K562 (cell line): ENCODE data around the gene CRYBA4.

ENCODE experiments used
- ZBTB7A ChIP-seq: IDR thresholded peaks from 2 replicates; pipeline ENCODE4 v1.6.1; 2011; ENCODE audit warnings: low read depth, mild to moderate bottlenecking, low read length, moderate library complexity, borderline replicate concordance; ENCODE audit not compliant: control insufficient read depth
- ZNF146 ChIP-seq: IDR thresholded peaks from one replicate; pipeline ENCODE4 v1.6.1; 2018; ENCODE audit warnings: missing compliant biosample characterization; ENCODE audit not compliant: unreplicated experiment
- TF ChIP-seq, protein P1 (sequence below), 2 experiments: fragments of 450-650 bp; IDR thresholded peaks; 2 replicates each; pipeline ENCODE4 v1.6.1; 2018; ENCODE audit warnings: mild to moderate bottlenecking in 2 of 2, low read depth in 1 of 2; ENCODE audit not compliant: partially characterized antibody in 2 of 2
- TF ChIP-seq, protein P2 (sequence below): fragments of 250-450 bp; sonication (Bioruptor Pico); IDR thresholded peaks from 2 replicates; pipeline ENCODE4 v1.4.0; 2020; ENCODE audit warnings: mild to moderate bottlenecking, moderate library complexity, borderline replicate concordance

DNA sequence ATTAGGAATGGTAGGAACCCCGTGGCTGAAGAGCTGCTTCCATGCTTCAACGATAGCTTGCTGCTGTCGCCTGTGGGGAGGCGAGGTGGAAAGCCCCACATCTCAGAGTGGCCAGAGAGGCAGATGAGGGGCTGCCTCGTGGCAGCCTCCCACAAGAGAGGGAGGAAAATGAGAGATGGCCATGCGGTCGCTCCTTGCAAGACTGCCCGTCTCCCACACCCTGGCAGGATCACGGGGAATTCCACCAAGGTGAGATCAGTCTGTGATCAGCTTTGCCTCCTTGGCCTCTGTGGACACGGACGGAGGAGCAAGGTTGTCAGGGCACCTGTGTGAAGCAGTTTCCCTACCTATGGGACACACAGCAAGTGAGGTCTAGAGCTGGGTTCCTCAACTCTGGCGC, 3.0 kb downstream of the CRYBA4 start:
- TF ChIP-seq ZBTB7A (no peak), ZNF146 (CRISPR knock-in tag) (no peak)
- TF ChIP-seq, protein P1, sequence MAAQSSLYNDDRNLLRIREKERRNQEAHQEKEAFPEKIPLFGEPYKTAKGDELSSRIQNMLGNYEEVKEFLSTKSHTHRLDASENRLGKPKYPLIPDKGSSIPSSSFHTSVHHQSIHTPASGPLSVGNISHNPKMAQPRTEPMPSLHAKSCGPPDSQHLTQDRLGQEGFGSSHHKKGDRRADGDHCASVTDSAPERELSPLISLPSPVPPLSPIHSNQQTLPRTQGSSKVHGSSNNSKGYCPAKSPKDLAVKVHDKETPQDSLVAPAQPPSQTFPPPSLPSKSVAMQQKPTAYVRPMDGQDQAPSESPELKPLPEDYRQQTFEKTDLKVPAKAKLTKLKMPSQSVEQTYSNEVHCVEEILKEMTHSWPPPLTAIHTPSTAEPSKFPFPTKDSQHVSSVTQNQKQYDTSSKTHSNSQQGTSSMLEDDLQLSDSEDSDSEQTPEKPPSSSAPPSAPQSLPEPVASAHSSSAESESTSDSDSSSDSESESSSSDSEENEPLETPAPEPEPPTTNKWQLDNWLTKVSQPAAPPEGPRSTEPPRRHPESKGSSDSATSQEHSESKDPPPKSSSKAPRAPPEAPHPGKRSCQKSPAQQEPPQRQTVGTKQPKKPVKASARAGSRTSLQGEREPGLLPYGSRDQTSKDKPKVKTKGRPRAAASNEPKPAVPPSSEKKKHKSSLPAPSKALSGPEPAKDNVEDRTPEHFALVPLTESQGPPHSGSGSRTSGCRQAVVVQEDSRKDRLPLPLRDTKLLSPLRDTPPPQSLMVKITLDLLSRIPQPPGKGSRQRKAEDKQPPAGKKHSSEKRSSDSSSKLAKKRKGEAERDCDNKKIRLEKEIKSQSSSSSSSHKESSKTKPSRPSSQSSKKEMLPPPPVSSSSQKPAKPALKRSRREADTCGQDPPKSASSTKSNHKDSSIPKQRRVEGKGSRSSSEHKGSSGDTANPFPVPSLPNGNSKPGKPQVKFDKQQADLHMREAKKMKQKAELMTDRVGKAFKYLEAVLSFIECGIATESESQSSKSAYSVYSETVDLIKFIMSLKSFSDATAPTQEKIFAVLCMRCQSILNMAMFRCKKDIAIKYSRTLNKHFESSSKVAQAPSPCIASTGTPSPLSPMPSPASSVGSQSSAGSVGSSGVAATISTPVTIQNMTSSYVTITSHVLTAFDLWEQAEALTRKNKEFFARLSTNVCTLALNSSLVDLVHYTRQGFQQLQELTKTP (IDR thresholded peaks at IDR 0.05; ENCODE audit: low read depth in 1 of 2, partially characterized antibody in 2 of 2) = no peak
- TF ChIP-seq, protein P2, sequence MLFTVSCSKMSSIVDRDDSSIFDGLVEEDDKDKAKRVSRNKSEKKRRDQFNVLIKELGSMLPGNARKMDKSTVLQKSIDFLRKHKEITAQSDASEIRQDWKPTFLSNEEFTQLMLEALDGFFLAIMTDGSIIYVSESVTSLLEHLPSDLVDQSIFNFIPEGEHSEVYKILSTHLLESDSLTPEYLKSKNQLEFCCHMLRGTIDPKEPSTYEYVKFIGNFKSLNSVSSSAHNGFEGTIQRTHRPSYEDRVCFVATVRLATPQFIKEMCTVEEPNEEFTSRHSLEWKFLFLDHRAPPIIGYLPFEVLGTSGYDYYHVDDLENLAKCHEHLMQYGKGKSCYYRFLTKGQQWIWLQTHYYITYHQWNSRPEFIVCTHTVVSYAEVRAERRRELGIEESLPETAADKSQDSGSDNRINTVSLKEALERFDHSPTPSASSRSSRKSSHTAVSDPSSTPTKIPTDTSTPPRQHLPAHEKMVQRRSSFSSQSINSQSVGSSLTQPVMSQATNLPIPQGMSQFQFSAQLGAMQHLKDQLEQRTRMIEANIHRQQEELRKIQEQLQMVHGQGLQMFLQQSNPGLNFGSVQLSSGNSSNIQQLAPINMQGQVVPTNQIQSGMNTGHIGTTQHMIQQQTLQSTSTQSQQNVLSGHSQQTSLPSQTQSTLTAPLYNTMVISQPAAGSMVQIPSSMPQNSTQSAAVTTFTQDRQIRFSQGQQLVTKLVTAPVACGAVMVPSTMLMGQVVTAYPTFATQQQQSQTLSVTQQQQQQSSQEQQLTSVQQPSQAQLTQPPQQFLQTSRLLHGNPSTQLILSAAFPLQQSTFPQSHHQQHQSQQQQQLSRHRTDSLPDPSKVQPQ (CRISPR knock-in tag) = no peak
